Neuron (in vitro differentiated cells): ENCODE data around the gene EXPH5.
A peak's percentile ranks its signal among the peaks of the same experiment; 100 is the strongest.

Experiments
- H2AFZ ChIP-seq: one replicate; pipeline ENCODE4 v1.6.1; 2013; ENCODE audit warnings: low read depth, mild to moderate bottlenecking, inconsistent platforms, low read length, moderate library complexity
- H3K27me3 ChIP-seq: one replicate; pipeline ENCODE4 v1.6.1; 2013; ENCODE audit warnings: low read length; ENCODE audit not compliant: insufficient read depth
- H3K36me3 ChIP-seq: one replicate; pipeline ENCODE4 v1.6.1; 2013; ENCODE audit warnings: low read length; ENCODE audit not compliant: insufficient read depth
- H3K4me1 ChIP-seq: one replicate; pipeline ENCODE4 v1.6.1; 2013; ENCODE audit warnings: low read length; ENCODE audit not compliant: insufficient read depth
- H3K4me3 ChIP-seq: 2 replicates; pipeline ENCODE4 v1.5.1; 2013; ENCODE audit warnings: mild to moderate bottlenecking, low read length, moderate library complexity
- H3K9me3 ChIP-seq: one replicate; pipeline ENCODE4 v1.6.1; 2013; ENCODE audit warnings: low read length

EXPH5 gene

DNA sequence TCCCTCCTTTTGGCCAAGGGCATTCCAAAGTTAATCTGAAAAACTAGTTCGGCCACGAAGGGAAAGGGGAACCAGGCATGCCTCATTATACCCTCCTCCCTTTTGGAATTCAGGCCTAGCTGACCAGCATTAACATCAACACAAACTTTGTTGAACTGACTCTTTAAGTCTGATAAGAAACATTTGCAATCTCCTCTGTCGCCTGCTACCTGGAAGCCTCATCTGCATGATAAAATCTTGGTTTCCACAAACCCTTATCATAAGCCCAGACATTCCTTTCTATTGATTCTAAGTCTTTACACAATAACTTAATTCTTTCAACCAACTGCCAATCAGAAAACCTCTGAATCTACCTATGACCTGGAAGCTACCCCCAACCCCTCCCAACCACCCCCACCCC, 106.7 kb downstream of the EXPH5 start:
- Histone ChIP-seq H2AFZ (no peak overlapping the region), H3K27me3 (no peaks in the 10 kb centered on the region), H3K4me1 (no peaks in the 10 kb centered on the region), H3K4me3 (no peak overlapping the region), H3K36me3 (peaks cover 26% of the 10 kb centered on the region), H3K9me3 (no peaks in the 10 kb centered on the region)

DNA sequence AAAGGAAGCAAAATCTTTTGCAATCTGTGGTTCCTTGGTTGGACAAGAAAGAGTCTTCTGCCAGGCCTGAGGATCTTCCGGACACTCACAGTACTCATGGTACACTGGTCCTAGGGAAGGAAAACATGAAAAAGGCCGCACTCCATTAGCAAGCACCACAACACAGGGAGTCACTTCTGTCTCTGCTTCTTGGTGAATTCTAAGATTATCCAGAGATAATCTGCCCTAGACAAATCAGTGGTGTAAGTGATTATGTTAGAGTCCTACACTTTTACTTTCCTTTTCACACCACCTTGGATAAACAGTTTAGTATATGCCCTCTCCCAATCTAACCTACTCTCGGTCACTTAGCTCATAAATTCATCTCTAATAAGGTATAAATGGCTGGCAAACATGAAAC, 107.2 kb downstream of the EXPH5 start:
- Histone ChIP-seq H3K4me1 (no peaks in the 10 kb centered on the region), H3K4me3 (no peak overlapping the region), H3K9me3 (no peaks in the 10 kb centered on the region), H2AFZ (no peak overlapping the region), H3K36me3 (peaks cover 29% of the 10 kb centered on the region), H3K27me3 (no peaks in the 10 kb centered on the region)

DNA sequence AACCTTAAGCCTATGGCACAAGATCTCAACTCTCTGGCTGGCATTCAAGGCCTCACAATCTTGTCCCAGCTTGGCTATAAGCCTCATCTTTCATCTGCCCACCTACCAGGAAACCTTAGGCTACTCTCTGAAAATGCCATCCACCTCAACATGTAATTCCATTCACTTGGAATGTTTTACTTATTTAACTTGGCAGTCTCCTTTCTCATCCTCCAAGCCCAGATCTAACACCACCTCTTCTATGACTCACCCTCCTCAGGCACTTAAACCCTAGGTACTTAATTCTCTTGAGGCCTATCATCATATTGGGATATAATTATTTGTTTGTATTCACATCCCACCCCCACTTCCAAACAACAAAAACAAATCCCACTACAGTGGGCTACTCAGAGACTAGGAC, 110.4 kb downstream of the EXPH5 start:
- no peaks in the 10 kb centered on the region for H3K9me3 ChIP-seq
- no peaks in the 10 kb centered on the region for H3K4me1 ChIP-seq
- H3K36me3 ChIP-seq = peaks cover 29% of the 10 kb centered on the region
- H3K27me3 ChIP-seq = no peaks in the 10 kb centered on the region
- no peak overlapping the region for H3K4me3 ChIP-seq
- no peak overlapping the region for H2AFZ ChIP-seq

DNA sequence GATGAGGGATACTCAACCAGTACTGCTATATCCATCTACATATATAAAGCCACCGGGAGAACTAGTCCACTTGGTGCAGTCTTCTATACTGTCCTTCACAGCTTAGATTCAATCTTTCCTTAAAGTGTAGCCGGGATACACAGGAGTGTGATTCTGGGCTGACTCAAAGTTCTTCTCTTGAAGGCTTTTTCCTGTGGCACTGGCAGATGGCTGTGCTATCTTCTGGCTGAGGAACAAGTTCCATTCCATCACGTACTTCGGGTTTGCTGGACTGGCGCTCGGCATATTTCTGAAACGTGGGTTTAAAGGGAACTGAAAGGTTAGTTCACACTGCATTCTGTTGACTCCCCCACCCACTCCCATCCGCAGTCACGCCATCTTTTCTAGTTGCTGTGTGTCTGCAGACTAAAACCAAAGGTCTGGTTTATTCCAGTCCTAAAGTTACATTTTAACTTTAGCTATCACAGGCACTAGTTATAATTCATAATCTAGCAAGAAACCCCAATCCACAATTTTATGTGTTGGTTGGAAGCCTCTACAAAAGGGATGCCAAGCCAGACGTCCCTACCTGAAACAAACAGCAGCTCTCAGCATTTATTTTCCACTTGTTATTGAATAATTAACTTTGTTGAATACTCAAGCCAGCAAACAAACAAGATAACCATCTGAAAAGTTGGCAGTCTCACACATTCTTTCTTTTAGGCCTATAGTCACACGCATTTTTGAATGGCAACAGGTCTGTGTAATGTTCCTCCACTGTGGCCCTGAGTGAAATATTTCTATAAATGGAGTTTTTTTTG, 118.7 kb downstream of the EXPH5 start:
- no peaks in the 10 kb centered on the region for H3K4me1 ChIP-seq
- no peaks in the 10 kb centered on the region for H3K9me3 ChIP-seq
- peaks cover 36% of the 10 kb centered on the region for H3K36me3 ChIP-seq
- no peak overlapping the region for H3K4me3 ChIP-seq
- H2AFZ ChIP-seq = no peak overlapping the region
- H3K27me3 ChIP-seq = no peaks in the 10 kb centered on the region

DNA sequence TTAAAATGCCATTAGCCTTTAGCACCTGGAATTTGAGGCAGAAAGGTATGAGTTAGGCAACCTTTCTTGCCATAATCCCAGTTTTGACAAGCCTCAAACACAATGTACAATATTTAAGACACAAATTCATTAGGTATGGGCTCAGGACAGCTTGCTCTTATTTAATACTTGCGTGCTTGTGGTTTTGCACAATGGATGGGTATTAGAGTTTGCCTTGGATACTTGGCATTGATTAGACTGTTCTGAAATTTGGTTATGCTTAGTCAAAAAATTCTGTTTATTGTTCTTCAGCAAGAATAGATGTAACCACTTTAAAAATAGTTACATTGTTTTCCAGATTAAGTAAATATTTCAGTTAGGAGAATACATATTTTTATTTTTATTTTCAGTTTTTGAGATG, 120.9 kb downstream of the EXPH5 start:
- Histone ChIP-seq H3K4me3 (no peak overlapping the region), H3K4me1 (no peaks in the 10 kb centered on the region), H3K9me3 (no peaks in the 10 kb centered on the region), H3K36me3 (peaks cover 32% of the 10 kb centered on the region), H2AFZ (no peak overlapping the region), H3K27me3 (no peaks in the 10 kb centered on the region)

DNA sequence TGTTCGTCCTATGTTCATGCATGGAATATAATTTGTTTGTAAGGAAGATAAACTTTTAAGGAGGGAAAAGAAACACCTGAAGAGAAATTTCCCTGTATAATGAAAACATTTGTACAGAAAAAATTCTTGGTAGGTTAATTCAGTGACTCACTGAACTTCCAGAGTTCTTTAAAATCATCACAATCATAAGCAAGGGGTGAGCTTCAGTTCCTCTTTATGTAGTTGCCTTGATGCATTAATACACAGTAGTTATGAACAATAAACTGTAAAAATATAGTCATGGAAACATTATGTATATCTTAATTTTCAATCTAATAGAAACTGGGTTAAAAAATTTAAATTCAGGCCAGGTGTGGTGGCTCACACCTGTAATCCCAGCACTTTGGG, 125.1 kb downstream of the EXPH5 start:
- H3K27me3 ChIP-seq = no peaks in the 10 kb centered on the region
- H2AFZ ChIP-seq = no peak overlapping the region
- no peak overlapping the region for H3K4me3 ChIP-seq
- no peaks in the 10 kb centered on the region for H3K9me3 ChIP-seq
- peaks cover 4% of the 10 kb centered on the region for H3K36me3 ChIP-seq
- H3K4me1 ChIP-seq = peaks cover 3% of the 10 kb centered on the region

DNA sequence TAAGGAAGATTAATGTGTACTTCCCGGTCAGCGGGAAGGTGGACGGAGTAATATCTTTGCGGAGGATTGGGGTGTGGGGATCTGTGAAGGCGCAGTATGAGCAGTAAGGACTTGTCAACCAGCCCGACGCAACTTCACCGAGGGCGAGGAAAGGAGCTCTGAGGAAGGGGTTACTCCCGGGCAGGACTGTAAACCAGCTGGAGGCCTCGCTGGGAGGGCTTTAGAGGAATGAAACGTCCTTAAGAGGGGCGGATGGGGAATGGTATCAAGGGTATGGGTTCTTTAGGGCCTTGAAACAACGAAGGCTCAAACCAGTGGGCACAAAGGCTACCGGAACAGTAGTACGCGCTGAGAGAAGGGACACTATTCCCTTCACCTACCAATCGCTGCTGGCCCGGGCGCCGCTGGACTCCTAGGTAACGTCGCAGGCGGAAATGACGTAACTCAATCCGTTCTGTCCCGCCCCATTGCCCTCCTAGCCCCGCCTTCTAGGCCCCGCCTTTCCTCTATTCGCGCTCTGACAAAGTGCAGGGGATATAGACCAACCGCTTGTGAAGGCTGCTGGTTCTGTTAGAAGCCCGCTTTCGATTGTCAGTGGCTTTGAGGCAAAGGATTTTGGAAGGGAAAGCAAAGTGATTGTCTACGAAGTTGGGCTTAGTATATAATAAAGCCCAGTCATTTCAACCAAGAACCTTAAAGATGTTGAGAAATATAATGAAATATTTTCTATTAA, 126.3 kb downstream of the EXPH5 start, which contains the start of gene C11orf65:
Gene C11orf65 (minus strand): TSS at position 439 of the 733 bp plus-strand sequence. CDS start 5,970 bp downstream, outside the sequence.
- Histone ChIP-seq H3K4me1 (peaks cover 3% of the 10 kb centered on the region), H3K9me3 (no peaks in the 10 kb centered on the region), H3K36me3 (peaks cover 2% of the 10 kb centered on the region), H3K4me3 (peak within 1 kb of the TSS; percentile 80), H3K27me3 (no peaks in the 10 kb centered on the region), H2AFZ (peak within 1 kb of the TSS; percentile 75)

DNA sequence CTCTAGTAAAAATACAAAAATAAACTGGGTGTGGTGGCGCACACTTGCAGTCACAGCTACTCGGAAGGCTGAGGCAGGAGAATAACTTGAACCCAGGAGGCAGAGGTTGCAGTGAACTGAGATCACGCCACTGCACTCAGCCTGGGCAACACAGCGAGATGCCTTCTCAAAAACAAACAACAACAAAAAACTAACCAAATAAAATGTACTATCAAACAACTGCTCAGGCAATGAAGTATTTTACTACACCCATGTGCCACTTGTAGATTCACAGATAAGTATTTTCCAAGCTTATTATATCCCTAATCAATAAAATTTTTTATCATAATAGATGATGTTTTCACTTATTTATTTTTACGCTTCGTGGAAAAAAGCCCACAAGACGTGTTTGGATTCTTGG, 127.2 kb downstream of the EXPH5 start:
- Histone ChIP-seq H3K27me3 (no peaks in the 10 kb centered on the region), H3K4me3 (peak overlapping the region; percentile 80), H2AFZ (peak overlapping the region; percentile 75), H3K4me1 (peaks cover 3% of the 10 kb centered on the region), H3K9me3 (no peaks in the 10 kb centered on the region), H3K36me3 (no peaks in the 10 kb centered on the region)
